Stromal cell of bone marrow (primary cell): Measurements from ENCODE around the gene PLAU.
"Not testable (repeated sequence)": the region's sequence is repeated elsewhere in the genome, so short reads cannot be mapped to it uniquely, and the experiment has no call there.

Experiments used
- DNase-seq: peaks from one replicate; pipeline ENCODE4 v3.0.0-alpha.2; 2012; ENCODE audit warnings: low read depth

The PLAU gene

DNA sequence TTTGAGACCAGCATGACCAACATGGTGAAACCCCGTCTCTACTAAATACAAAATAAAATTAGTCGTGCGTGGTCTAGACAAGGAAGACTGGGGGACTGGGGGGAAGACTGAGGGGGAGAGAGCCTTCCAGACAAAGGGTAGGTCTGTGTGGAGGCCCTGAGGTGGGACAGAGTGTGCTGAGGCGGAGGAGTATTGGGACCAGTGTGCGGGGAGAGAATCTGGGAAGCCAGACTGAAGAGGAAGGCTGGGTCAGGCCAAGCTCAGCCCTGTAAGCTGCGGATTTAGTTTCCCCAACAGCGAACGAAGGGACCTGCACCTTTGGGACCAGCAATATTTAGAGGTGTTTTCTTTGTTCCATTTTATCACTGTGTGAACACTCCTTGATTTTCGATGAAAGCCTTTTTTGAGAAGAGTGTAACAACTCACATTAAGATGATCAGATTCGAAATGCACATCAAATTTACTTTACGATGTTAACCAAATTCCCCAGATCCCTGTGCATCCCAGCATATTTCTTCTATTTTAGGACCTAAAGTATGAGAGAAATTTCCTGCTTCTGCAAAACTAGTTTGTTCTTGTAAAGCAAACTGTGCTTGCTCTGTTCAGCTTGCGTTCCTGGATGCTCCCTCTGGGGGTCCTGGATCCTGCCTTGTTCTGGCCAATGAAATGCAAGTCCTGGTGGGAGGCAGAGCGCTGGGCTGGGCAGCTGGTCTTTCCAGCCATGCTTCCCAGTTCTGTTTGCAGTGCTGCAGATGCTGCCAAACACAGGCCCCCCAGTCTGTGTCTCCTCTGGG, 39.4 kb downstream of the PLAU start:
- no peak for DNase-seq

DNA sequence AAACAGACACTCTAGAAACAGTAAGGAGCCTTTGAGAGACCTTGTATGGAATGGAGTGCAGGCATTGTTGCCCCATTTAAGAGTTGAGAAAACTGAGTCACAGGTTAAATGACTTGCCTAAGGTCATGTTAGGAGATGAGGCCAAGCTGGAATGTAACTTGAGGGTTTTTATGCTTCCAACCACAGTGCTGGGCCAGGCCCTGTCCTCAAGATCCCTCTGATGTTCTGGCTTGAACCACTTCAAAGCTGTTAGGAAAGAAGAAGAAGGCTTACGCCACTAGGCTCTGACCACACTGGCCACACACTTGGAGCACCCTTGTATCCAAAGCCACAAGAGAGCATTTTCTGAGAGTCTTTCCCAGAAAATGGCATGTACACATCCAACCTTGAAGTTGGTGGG, 42.7 kb downstream of the PLAU start:
- peak; percentile 58 for DNase-seq

DNA sequence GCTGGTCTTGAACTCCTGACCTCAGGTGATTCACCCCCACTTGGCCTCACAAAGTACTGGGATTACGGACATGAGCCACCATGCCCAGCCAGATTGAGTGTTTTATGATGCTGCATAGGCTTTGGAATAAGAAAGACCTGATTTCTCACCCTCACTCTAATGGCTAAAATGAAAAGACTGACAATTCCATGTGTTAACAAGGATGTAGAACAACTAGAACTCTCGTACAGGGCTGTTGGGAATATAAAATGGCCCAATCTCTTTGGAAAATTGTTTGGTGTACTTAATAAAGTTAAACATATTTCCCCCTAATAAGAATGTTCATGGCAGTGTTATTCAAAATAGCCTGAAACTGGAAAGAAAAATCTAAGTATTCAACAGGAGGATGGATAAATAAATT, 43.8 kb downstream of the PLAU start:
- DNase-seq = no peak

DNA sequence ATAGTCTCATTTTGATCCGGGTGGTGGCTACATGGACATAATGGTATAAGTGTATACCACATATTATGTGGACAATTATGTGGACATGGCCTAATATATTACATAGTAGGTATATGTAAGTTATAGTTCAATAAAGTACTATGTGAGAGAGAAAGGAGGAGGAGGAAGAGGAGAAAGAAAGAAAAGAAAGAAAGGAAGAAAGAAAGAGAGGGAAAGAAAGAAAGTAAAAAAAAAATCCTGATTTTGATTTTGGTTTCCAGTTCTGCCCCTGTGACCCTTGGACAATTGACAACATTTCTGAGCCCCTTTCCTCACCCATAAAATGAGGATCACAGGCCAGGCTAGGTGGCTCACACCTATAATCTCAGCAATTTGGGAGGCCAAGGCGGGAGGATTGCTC, 44.8 kb downstream of the PLAU start:
- no peak for DNase-seq

DNA sequence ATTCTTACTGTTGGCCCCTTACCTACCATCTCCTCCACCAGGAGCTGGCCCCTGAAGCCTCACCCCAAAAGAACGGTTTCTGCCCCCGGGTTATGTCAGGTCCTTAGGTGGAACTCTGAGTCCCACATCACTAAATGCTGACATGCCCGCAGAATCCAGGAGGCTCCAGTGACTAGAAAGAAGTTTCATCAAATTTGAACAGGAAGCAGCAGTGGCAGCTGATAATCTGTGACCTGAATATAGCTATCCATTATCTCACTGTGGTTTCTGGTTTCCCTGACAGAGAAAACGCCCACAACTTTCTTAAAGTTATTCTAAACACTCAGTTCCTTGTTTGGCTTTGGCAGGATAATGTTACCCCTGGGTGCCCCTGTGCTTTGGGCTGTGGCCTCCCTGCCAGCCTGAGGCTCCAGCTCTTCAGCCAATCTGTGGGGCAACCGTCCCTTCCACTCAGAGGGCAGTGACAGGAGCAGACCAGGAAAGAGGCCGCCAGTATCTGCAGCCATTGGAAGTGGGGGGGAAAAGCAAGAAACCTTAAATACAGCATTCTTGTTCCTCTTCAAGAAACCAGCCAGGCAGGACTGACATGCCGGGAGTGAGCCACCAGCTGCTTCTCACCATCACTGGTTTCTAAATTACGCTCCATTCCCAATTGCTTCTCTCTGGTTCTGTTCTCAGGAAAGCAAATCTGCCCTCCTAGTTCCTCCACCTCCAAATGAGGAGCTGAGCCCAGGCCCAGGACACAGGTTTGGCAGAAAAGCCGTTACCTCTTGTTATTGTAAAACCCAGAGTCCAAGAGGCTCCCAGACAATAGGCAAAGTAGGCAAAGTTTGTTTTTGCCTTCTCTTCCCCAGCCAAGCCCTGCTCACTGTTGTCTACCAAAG, 45.8 kb downstream of the PLAU start:
- no peak for DNase-seq

DNA sequence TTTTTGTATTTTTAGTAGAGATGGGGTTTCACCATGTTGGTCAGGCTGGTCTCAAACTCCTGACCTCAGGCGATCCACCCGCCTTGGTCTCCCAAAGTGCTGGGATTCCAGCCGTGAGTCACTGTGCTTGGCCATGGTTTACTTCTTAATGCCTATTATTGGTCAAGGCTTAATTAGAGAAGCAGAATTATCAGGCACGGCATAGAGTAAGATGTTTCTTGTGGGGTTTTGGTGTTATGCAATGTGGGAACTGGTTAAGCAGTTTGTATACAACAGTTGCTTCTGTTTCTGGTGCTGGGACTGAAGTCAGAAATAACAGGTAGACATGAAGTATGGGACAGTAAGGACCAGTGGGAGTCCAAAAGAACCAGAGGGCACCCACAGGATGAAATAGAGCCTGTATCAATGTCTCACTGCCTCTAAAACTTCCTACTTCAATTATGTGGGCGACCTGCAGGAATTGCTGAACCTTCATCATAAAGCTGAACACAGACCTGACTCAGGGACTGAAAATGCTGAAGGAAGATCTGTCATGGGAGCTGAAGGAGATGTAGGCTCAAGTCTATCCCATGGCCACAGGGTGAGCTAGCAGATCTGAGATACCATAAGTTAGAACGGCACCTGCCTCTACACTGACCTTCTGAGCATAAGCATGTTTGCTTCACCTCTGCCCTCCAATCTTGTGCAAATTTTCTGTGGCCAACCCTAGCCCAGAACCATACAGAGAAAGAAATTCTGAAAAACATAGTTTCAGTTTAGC, 48.7 kb downstream of the PLAU start:
- DNase-seq = no peak

DNA sequence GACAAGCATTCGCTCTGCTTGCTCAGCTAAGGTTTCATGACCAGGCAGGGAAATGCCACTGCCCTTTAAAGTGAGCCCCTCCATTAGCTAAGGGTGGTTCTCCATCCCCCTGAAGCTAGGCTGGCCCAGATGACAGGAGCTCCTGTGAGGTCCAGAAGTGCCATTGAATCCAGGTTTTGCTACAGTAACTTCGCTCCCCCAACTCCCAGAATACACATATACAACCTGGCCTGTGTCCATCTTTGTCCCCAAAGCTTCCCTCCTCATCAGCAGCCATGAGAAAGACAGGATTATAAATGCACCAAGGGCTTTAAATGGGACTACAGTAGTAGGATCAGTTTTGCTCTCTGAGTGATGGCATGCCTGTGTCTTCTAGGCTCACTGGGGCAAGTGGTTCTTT, 51.5 kb downstream of the PLAU start:
- no peak for DNase-seq

DNA sequence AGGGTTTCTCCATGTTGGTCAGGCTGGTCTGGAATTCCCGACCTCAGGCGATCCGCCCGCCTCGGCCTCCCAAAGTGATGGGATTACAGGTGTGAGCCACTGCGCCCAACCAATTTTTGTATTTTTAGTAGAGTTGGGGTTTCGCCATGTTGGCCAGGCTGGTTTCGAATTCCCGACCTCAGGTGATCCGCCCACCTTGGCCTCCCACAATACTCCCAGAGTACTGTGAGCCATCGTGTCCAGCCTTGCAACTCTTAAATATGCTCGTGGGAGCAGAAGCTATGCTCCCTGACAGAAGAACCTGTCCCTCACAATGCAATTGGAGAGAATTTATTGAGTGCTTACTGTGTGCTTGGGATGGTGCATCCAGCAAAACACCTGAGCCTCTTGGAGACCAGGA, 52.6 kb downstream of the PLAU start:
- not testable (repeated sequence) for DNase-seq

DNA sequence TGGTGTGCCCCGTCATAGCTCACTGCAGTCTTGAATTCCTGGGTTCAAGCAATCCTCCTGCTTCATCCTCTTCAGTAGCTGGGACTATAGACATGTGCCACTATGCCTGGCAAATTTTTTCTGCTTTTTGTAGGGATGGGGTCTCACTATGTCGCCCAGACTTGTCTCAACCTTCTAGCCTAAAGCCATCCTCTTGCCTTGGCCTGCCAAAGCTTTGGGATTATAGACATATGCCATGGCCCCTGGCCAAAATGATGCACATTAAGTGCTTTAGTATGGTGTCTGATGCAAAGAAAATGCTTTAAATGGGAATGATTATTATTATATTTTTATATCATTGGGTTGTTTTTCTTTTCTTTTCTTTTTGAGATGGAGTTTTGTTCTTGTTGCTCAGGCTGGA, 53.8 kb downstream of the PLAU start:
- DNase-seq = no peak

DNA sequence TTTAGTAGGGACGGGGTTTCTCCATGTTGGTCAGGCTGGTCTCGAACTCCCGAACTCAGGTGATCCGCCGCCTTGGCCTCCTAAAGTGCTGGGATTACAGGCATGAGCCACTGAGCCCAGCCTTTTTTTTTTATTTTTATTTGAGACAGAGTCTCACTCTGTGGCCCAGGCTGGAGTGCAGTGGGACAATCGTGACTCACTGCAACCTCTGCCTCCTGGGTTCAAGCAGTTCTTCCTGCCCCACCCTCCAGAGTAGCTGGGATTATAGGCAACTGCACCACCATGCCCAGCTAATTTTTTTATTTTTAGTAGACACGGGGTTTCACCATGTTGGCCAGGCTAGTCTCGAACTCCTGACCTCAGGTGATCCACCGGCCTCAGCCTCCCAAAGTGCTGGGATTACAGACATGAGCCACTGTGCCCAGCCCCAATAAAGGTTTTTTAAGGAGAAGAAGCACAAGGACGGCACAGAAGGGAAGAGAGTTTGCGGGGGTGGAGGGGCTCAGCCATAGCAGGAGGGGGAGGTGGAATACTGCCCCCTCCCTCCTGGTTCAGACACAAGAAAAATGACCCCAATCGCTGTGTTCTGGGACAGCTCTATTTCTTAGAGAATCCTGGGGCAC, 54.4 kb downstream of the PLAU start:
- DNase-seq = not testable (repeated sequence)

DNA sequence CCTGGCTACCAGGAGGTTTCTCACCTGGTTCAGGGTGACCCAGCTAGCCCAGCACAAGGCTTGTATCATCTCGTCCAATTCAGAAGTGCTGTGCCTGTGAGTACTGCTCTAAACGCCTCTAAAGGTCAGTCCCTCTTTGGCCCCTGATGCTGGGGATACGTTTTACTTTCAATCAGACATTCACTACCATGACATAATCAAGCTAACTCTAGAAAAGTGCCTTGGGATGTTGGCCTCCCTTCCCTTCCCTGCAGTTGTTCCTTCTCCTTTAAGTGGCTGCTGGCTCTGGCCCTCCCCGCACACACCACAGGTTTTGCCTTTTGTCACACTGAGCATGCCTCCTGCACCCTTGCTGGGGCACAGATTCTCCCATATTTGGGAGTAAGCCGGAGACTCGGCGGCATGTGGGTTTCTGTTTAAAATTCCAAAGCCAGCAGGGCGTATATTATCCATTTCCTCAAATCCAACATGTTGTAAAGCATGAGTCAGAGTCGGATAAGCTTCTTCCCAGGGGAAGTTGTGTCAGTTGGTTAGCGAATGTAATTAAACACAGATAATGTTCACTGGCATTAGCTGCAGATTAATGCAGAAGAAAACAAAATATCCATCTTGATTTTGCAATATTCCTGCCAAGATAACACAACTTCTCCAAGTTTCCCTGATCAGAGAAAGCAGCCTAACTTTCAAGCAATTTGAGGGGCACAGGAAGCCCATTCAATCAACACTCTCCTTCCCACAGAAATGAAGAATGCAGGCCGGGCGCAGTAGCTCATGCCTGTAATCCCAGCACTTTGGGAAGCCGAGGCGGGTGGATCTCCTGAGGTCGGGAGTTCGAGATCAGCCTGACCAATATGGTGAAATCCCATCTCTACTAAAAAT, 55.2 kb downstream of the PLAU start:
- DNase-seq = peak; percentile 99

DNA sequence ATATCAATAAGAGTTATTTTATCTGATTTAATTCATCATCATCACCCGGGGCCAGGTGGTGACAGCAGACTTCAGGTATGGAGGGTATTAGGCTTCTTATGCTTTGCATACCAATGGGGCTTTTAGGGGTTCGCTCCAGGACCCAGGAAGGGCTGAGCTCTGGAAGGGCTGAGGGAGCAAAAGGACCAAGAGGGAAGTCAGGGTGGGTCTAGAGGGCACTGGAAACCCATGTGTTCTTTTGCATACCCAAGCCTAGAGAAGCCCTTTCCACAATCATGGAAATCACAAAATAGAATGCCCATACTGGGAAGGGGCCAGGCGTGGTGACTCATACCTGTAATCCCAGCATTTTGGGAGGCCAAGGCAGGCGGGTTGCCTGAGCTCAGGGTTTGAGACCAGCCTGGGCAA, 56.1 kb downstream of the PLAU start:
- no peak for DNase-seq
